SK-N-SH treated with all-trans-retinoic acid at 6 μM for 48 hours (cell line): ENCODE measurements around the gene FGF6.

Experiments
- BACH2 ChIP-seq: fragments of 250-450 bp; sonication (Bioruptor Pico); IDR thresholded peaks from 2 replicates; pipeline ENCODE4 v1.9.0; 2021; ENCODE audit warnings: mild to moderate bottlenecking, borderline replicate concordance
- CREB5 ChIP-seq: fragments of 250-450 bp; sonication (Bioruptor Pico); IDR thresholded peaks from 2 replicates; pipeline ENCODE4 v1.5.1; 2020; ENCODE audit warnings: low read depth, mild to moderate bottlenecking, moderate library complexity
- CSRNP3 ChIP-seq: fragments of 250-450 bp; sonication (Bioruptor Pico); IDR thresholded peaks from 2 replicates; pipeline ENCODE4 v1.5.1; 2021; ENCODE audit warnings: mild to moderate bottlenecking, moderate library complexity
- ESRRG ChIP-seq: fragments of 250-450 bp; sonication (Bioruptor Pico); IDR thresholded peaks from 2 replicates; pipeline ENCODE4 v1.6.1; 2021; ENCODE audit warnings: mild to moderate bottlenecking
- GLIS3 ChIP-seq: fragments of 250-450 bp; sonication (Bioruptor Pico); IDR thresholded peaks from 2 replicates; pipeline ENCODE4 v1.5.0; 2020; ENCODE audit warnings: mild to moderate bottlenecking, moderate library complexity
- PATZ1 ChIP-seq: fragments of 250-450 bp; sonication (Bioruptor Pico); IDR thresholded peaks from 2 replicates; pipeline ENCODE4 v1.8.0; 2020; ENCODE audit warnings: mild to moderate bottlenecking, moderate library complexity, borderline replicate concordance
- POU6F1 ChIP-seq: fragments of 250-450 bp; sonication (Bioruptor Pico); IDR thresholded peaks from 2 replicates; pipeline ENCODE4 v1.8.0; 2021; ENCODE audit warnings: low read depth, mild to moderate bottlenecking, moderate library complexity, borderline replicate concordance
- RARB ChIP-seq: fragments of 250-450 bp; sonication (Bioruptor Pico); IDR thresholded peaks from 2 replicates; pipeline ENCODE4 v1.8.0; 2021; ENCODE audit warnings: mild to moderate bottlenecking, moderate library complexity
- TSHZ2 ChIP-seq: fragments of 250-450 bp; sonication (Bioruptor Pico); IDR thresholded peaks from 2 replicates; pipeline ENCODE4 v1.5.0; 2020; ENCODE audit warnings: mild to moderate bottlenecking, moderate library complexity
- ZFP3 ChIP-seq: fragments of 250-450 bp; sonication (Bioruptor Pico); IDR thresholded peaks from 2 replicates; pipeline ENCODE4 v1.5.0; 2020; ENCODE audit warnings: mild to moderate bottlenecking, moderate library complexity
- ZFP30 ChIP-seq: fragments of 450-650 bp; formaldehyde crosslinking; IDR thresholded peaks from 2 replicates; pipeline ENCODE4 v1.5.0; 2022; ENCODE audit warnings: mild to moderate bottlenecking, moderate library complexity
- ZNF565 ChIP-seq: fragments of 450-650 bp; formaldehyde crosslinking; conservative IDR thresholded peaks from 2 replicates; pipeline ENCODE4 v1.5.0; 2020; ENCODE audit warnings: low read depth, mild to moderate bottlenecking, moderate library complexity
- ZNF8 ChIP-seq: fragments of 450-650 bp; formaldehyde crosslinking; IDR thresholded peaks from 2 replicates; pipeline ENCODE4 v1.5.0; 2020; ENCODE audit warnings: mild to moderate bottlenecking, moderate library complexity

- TF ChIP-seq ESRRG (CRISPR knock-in tag) (no peak), PATZ1 (no peak), GLIS3 (CRISPR knock-in tag) (no peak), ZFP3 (no peak), BACH2 (no peak), CREB5 (CRISPR knock-in tag) (no peak), RARB (CRISPR knock-in tag) (no peak), POU6F1 (CRISPR knock-in tag) (no peak), ZNF565 (CRISPR knock-in tag) (no peak), CSRNP3 (no peak), ZFP30 (CRISPR knock-in tag) (no peak), TSHZ2 (CRISPR knock-in tag) (no peak), ZNF8 (CRISPR knock-in tag) (no peak)
Observed at GRCh38 chr12:4407136-4407535, 38.5 kb downstream of the FGF6 start.
